Endodermal cell (in vitro differentiated cells): Measurements from ENCODE around the gene NIN. TPM values are rescaled to one million over a fixed set of nuclear protein-coding genes. Genes with fewer than 3 reads are reported as not detected.

ENCODE experiments used
- DNase-seq: peaks from one replicate; pipeline ENCODE4 v3.0.0-alpha.2; 2017
- H3K27ac ChIP-seq: 2 replicates; pipeline ENCODE4 v1.5.1; 2013; ENCODE audit warnings: mild to moderate bottlenecking, low read depth, low read length, moderate library complexity
- H3K27me3 ChIP-seq: 2 replicates; pipeline ENCODE4 v1.6.1; 2013; ENCODE audit warnings: mild to moderate bottlenecking, low read length, moderate library complexity; ENCODE audit not compliant: insufficient read depth, control insufficient read depth, poor library complexity, severe bottlenecking
- H3K36me3 ChIP-seq: 2 replicates; pipeline ENCODE4 v1.7.0; 2013; ENCODE audit warnings: mild to moderate bottlenecking, low read length, moderate library complexity; ENCODE audit not compliant: control insufficient read depth, insufficient read depth
- H3K4me1 ChIP-seq: one replicate; pipeline ENCODE4 v1.7.0; 2013; ENCODE audit warnings: low read length; ENCODE audit not compliant: control insufficient read depth, insufficient read depth
- H3K4me3 ChIP-seq: 2 replicates; pipeline ENCODE4 v1.5.1; 2013; ENCODE audit warnings: mild to moderate bottlenecking, low read length, moderate library complexity
- H3K9ac ChIP-seq: 2 replicates; pipeline ENCODE4 v1.6.1; 2013; ENCODE audit warnings: mild to moderate bottlenecking, low read length, moderate library complexity; ENCODE audit not compliant: poor library complexity, severe bottlenecking; ENCODE audit errors: extremely low read depth
- H3K9me3 ChIP-seq: 2 replicates; pipeline ENCODE4 v1.6.1; 2013; ENCODE audit warnings: mild to moderate bottlenecking, low read length, moderate library complexity; ENCODE audit not compliant: control insufficient read depth
- H3K27ac Mint-ChIP-seq: 2 replicates; pipeline ENCODE4 v1.8.0; 2020; ENCODE audit warnings: mixed read lengths
- H3K27me3 Mint-ChIP-seq: 2 replicates; pipeline ENCODE4 v1.8.0; 2021; ENCODE audit warnings: mild to moderate bottlenecking, mixed read lengths; ENCODE audit not compliant: insufficient read depth
- H3K36me3 Mint-ChIP-seq: 2 replicates; pipeline ENCODE4 v1.8.0; 2020; ENCODE audit warnings: low read depth, mixed read lengths
- H3K4me1 Mint-ChIP-seq: 2 replicates; pipeline ENCODE4 v1.8.0; 2020; ENCODE audit warnings: mixed read lengths
- H3K4me3 Mint-ChIP-seq: 2 replicates; pipeline ENCODE4 v1.8.0; 2020; ENCODE audit warnings: mild to moderate bottlenecking, moderate library complexity, mixed read lengths
- H3K9me3 Mint-ChIP-seq: 2 replicates; pipeline ENCODE4 v1.8.0; 2020; ENCODE audit warnings: mild to moderate bottlenecking, mixed read lengths
- CTCF ChIP-seq: fragments of 200-600 bp; sonication (generic); conservative IDR thresholded peaks from 2 replicates; pipeline ENCODE4 v1.5.0; 2021; ENCODE audit warnings: antibody characterized with exemption, mild to moderate bottlenecking
- WGBS, 2 experiments: methylation state at CpG; one replicate each; pipeline versions ENCODE4 v1.1.5 to v1.1.7; 2013; ENCODE audit warnings: missing lambda C conversion rate in 2 of 2, mixed read lengths in 1 of 2; ENCODE audit not compliant: insufficient coverage in 1 of 2, insufficient read length in 1 of 2; 5-methylcytosine and 5-hydroxymethylcytosine counted together
- total RNA-seq, 2 donors: library from RNA; stranded (reverse); fragmentation: NEBNext Ultra II Directional in 1 of 2; extraction: Animal tissue kit (Norgen Biotek cat#: 25700) in 1 of 2; gene quantifications; 2 replicates in 1 of 2; 3 replicates in 1 of 2; pipeline ENCODE4 v1.2.1, GENCODE V29; 2021

The NIN gene
- total RNA-seq, 2 donors from 2014 or later: 3.3 to 4.1 TPM

- 88 to 93% methylated on average over 8 of the region's 8 CpGs for WGBS, 2 experiments
- H3K9ac ChIP-seq: no peak overlapping the region
- no peak overlapping the region for H3K4me3 Mint-ChIP-seq
These were observed 15.4 kb upstream of the NIN start for GRCh38 chr14:50846226-50846880.

GRCh38 chr14:50845166-50845565 lies 14.2 kb upstream of the NIN start:
- Mint-ChIP-seq H3K27me3 (peaks cover 83% of the 10 kb centered on the region), H3K4me3 (no peak overlapping the region), H3K27ac (no peak overlapping the region), H3K36me3 (no peaks in the 10 kb centered on the region), H3K9me3 (no peaks in the 10 kb centered on the region), H3K4me1 (no peaks in the 10 kb centered on the region)
- no peak overlapping the region for H3K9ac ChIP-seq
- no peaks in the 10 kb centered on the region for H3K36me3 ChIP-seq
- H3K4me1 ChIP-seq: no peaks in the 10 kb centered on the region
- 90 to 93% methylated on average over 3 of the region's 3 CpGs for WGBS, 2 experiments
- DNase-seq: no peak
- TF ChIP-seq CTCF: no peak
- H3K9me3 ChIP-seq: no peaks in the 10 kb centered on the region
- H3K27ac ChIP-seq: no peak overlapping the region
- H3K4me3 ChIP-seq: no peak overlapping the region
- H3K27me3 ChIP-seq: peaks cover 81% of the 10 kb centered on the region

More at GRCh38 chr14:50846226-50846880, 15.4 kb upstream of the NIN start:
- Histone ChIP-seq H3K4me3 (no peak overlapping the region), H3K9me3 (no peaks in the 10 kb centered on the region), H3K27ac (no peak overlapping the region), H3K4me1 (no peaks in the 10 kb centered on the region), H3K36me3 (no peaks in the 10 kb centered on the region), H3K27me3 (peaks cover 69% of the 10 kb centered on the region)
- DNase-seq: no peak
- Mint-ChIP-seq H3K4me1 (no peaks in the 10 kb centered on the region), H3K27ac (no peak overlapping the region), H3K27me3 (peaks cover 72% of the 10 kb centered on the region), H3K9me3 (no peaks in the 10 kb centered on the region), H3K36me3 (no peaks in the 10 kb centered on the region)
- TF ChIP-seq CTCF: no peak

- Mint-ChIP-seq H3K4me3 (no peak overlapping the region), H3K27ac (no peak overlapping the region), H3K36me3 (no peaks in the 10 kb centered on the region), H3K27me3 (peaks cover 91% of the 10 kb centered on the region), H3K4me1 (no peaks in the 10 kb centered on the region), H3K9me3 (no peaks in the 10 kb centered on the region)
- TF ChIP-seq CTCF: no peak
- Histone ChIP-seq H3K4me3 (no peak overlapping the region), H3K36me3 (no peaks in the 10 kb centered on the region), H3K27me3 (peaks cover 89% of the 10 kb centered on the region), H3K4me1 (no peaks in the 10 kb centered on the region), H3K9me3 (no peaks in the 10 kb centered on the region), H3K9ac (no peak overlapping the region), H3K27ac (no peak overlapping the region)
- no peak for DNase-seq
- WGBS, 2 experiments: 94 to 100% methylated on average over 1 to 2 of the region's 2 CpGs
These were observed 13.4 kb upstream of the NIN start for GRCh38 chr14:50844391-50844790.
